ENCODE results near the gene NUDT15.
A peak's percentile ranks its signal among the peaks of the same experiment; 100 is the strongest.

The NUDT15 gene

DNA sequence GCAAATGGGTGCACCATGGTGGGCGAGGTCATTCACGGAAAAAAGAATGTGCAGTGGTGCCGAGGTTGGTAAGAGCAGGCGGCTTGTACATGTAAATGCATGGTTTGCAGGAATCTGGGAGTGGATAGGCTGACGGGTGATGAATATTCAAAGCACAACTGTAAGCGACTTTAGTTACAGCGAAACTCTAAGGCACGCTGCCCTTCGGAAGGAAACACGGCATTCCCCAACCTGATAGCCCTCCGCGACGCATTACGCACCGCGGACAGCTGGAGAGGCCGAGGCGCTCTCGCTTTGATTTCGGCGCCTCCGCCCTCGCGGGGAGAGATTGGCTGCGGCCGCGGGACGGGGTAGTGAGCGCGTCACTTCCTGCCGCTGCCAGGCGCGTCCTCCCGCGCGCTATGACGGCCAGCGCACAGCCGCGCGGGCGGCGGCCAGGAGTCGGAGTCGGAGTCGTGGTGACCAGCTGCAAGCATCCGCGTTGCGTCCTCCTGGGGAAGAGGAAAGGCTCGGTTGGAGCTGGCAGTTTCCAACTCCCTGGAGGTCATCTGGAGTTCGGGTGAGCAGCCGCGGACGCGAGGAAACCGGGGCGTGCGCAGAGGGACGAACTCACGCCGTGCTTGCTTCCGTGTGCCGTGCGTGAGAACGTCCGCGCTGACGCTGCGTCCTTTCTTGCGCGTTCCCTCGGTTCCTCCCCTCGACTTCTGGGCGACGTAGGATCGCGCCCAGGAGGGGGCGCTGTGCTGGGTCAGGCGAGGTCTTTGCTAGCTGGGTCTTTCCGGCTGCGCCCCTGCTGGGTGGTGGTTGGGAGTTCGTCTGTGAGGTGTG lies at the start of gene NUDT15:
Gene NUDT15 (plus strand): TSS at position 381 of the 828 bp plus-strand sequence. CDS start 21 bp downstream, at position 402.
- DNase-seq = peak; percentile 98 to 99

GRCh38 chr13:47990427-47990826 lies 47.1 kb upstream of the NUDT15 start:
- DNase-seq = no peak

DNA sequence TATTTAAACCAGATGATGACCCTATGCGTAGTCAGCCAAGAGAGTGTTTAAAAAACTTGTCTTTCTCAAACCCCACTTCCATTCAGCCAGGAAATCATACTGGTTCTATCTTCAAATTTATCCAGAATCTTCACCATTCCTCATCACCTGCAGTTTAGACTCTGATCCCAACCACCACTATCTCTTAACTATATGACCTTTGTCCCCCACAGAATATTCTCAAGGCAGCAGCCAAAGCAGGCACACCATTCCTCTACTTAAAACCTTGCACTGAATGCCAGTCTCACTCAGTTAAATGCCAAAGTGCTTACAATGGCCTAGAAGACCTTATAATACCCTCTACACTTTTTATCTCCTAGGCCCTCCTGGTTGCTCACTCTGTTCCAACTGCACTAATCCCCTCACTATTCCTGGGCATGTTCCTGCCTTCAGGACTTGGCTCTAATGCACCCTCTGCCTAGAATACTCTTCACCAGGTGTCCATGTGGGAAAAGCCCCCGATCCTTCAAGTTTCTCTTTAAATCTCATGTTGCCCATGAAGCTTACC lies 46.5 kb upstream of the NUDT15 start:
- no peak for DNase-seq

- DNase-seq = no peak
These were observed 45.7 kb upstream of the NUDT15 start for GRCh38 chr13:47991859-47992258.

DNA sequence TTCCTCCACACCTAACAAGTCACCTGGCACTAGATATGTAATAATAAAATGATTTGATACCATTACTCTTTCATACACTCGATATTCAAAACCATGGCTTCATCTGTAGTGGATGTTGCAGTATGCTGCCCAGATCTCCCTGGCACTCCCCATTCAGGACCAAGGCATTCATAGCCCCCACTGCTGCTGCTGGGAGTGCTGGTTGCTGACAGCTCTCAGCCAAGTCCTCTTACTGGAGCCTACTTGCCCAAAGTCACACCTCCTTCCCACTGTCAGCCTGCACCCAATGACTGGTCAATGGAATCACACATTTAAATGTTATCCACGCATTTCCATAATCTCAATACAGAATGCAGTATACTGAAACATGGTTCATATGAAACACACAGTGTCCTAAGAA lies 40.1 kb upstream of the NUDT15 start:
- DNase-seq = no peak

DNA sequence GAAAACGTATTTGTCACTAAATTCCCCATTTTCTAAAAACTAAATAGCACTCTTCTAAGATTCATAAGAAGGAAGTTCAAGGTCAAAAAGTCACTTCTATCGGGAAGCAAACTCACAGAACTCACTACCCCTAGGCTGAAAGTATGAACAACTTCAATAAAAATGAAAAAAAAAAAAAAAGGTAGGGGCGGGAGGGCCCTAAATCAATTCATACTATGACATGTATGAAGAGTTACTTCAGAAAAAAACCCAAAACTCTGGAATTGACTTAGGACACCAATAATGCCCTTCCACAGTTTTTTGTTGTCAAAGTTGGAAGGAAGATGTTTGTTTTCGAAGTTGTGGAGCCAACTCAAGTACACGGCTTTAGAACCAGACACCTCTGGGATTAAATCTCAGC lies 37.6 kb upstream of the NUDT15 start:
- no peak for DNase-seq

DNA sequence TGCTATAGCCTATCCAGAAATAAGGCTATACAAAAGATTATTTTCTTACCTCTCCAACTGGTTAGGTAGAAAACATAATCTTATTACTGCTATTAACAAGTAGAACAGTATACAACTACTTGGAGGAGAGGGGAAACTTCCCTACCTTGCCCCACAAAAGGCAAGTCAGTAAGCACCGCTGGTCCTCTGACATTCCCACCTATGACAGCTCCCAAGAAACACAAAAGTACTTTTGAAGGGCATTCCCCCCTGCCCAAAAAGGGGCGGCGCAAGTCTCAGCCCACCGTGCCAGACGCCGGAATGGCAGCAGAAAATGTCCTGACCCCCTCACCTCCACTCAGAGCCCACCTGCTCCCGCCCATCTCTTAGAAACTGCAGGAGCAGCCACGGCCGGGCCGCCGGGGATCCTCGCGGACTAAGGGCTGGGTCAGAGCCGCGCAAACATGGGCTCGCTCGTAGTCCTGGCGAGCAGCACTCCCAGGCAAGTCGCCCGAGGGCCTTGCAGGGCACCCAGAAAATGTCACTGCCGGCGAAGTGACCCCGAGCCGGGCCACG lies 36.9 kb upstream of the NUDT15 start:
- no peak for DNase-seq

- DNase-seq = peak; percentile 80 to 98
These were observed 36.2 kb upstream of the NUDT15 start, which contains the start of gene SUCLA2 for GRCh38 chr13:48001114-48001881. SUCLA2 (minus strand) TSS chr13:48001273; CDS start chr13:48001269, 4 bp downstream.

GRCh38 chr13:48001999-48002398 lies 35.5 kb upstream of the NUDT15 start:
- peak in 1 of 2 experiments; percentile 14 for DNase-seq

DNA sequence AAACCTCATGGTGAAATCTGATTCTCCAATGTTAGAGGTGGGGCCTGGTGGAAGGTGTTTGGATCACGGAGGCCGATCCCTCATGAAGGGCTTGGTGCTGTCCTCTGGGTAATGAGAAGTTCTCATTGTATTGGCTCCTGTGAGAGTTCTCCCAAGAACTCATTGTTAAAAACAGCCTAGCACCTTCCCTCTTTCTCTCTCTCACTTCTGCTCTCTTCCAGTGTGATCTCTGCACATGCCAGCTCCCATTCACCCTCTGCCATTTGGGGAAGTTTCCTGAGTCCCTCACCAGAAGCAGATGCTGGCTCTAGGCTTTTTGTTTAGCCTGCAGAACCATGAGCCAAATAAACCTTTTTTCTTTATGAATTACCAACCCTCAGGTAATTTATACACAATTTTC lies 33.3 kb upstream of the NUDT15 start:
- no peak for DNase-seq

DNA sequence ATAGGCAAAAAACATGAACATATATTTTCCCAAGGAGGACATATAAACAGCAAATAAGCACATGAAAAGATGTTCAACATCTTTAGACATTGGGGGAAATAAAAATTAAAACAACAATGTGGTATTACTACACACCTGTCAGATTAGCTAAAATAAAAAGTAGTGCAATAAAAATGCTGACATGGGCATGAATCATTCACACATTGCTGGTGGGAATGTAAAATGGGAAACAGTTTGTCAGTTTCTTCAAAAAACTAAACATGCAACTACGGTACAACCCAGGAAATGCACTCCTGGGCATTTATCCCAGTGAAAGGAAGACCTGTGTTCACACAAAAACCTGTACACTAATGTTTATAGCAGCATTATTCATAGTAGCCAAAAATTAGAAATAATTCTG lies 31.1 kb upstream of the NUDT15 start:
- DNase-seq = no peak

GRCh38 chr13:48009284-48009683 lies 28.2 kb upstream of the NUDT15 start:
- no peak for DNase-seq

DNA sequence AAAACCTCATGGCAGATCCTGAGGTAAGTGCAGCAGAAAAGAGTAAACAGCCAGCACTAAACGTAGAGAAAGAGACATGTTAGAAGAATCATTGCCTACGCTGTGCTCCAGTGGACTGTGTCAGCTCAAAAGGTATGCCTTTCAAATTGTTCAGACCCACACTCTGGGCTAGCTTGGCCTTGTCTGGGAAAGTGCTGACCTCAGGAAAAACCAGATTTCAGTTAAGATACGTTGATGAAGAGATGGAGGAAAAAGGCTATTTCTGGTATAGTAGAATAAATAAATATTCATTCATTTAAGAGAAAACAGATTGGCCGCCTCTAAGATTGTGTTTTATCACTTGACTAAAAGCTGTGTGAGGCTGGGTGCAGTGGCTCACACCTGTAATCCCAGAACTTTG lies 26.8 kb upstream of the NUDT15 start:
- no peak for DNase-seq

GRCh38 chr13:48012668-48013067 lies 24.9 kb upstream of the NUDT15 start:
- DNase-seq = no peak

DNA sequence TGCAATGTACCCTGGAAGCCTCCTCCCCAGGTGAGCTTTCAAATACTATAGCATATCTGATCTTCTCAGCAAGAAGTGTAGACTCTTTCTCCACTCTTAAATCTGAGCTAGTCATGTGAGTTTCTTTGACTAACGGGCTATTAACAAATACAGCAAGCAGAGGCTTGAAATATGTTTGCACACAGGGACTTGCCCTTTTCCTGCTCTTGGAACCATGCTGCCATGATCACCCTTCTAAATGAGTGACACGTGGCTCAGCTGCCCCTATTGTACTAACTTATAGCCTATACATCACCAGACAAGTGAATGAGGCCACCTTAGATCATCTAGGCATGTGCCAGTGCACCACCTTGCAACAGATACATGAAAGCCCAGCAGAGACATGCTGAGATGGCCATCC lies 23.2 kb upstream of the NUDT15 start:
- no peak for DNase-seq

DNA sequence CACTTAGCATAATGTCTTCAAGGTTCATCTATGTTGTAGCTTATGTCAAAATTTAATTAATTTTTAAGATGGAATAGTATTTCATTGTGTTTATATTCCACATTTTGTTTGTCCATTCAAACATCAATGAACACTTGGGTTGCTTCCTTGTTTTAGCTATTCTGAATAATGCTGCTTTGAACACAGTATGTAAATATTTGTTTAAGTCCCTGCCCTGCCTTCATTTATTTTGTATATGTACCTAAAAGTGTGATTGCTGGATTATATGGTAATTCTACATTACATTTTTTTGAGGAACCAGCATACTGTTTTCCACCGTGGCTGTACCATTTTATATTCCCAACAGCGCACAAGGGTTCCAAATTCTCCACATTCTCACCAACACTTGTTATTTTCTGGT lies 18.9 kb upstream of the NUDT15 start:
- peak in 1 of 2 experiments; percentile 11 for DNase-seq

GRCh38 chr13:48019796-48020195 lies 17.7 kb upstream of the NUDT15 start:
- DNase-seq = no peak

- DNase-seq = no peak
These were observed 9.5 kb upstream of the NUDT15 start for GRCh38 chr13:48028066-48028465.

DNA sequence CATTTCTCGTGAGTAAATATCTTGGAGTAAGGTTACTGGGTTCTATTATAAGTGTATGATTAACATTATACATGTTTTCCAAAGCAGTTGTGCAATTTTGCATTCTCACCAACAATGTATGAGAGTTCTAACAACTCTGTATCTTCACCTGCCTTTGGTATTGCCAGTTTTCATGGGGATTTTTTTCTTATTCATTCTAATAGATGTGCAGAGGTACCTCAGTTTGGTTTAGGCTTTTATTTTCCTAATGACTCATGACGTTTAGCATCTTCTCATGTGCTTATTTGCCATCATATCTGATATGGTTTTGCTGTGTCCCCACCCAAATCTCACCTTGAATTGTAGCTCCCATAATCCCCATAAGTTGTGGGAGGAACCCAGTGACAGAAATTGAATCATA lies 7.7 kb upstream of the NUDT15 start:
- no peak for DNase-seq

- DNase-seq = no peak
These were observed 1.2 kb downstream of the NUDT15 start for GRCh38 chr13:48038761-48039160.

- no peak for DNase-seq
These were observed 2.5 kb downstream of the NUDT15 start for GRCh38 chr13:48040049-48040448.

GRCh38 chr13:48040896-48041295 lies 3.4 kb downstream of the NUDT15 start:
- DNase-seq = no peak

DNA sequence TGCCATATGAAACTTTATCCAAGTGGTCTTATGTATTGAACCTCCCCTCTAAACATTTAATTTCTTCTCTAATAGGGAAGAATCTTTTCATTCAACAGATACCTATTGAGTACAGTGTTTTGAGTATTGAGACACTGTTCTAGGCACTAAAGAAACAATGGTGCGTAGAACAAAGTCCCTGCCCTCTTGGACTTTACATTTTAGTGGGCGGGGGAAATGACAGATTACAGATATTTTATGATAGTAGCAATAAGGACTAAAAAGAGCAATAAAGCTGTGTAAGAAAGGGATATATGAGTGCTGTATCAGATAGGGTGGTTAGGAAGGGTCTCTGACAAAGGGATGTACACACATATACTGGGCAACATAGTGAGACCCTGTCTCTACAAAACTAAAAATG lies 5.4 kb downstream of the NUDT15 start:
- no peak for DNase-seq

Data from NCI-H526 (cell line).